Stimulated activated CD4-positive, alpha-beta T cell treated with anti-CD3 and anti-CD28 coated beads, TNF-alpha, amount 100 ng/mL, for 1 hour (primary cell): ENCODE results near the gene PFDN5.
"Not testable (repeated sequence)": the region's sequence is repeated elsewhere in the genome, so short reads cannot be mapped to it uniquely, and the experiment has no call there.

Experiments
- DNase-seq, 3 donors: peaks; one replicate each; pipeline ENCODE4 v3.0.0-alpha.2; 2020; ENCODE audit warnings: low read depth in 3 of 3, low spot score in 1 of 3

The PFDN5 gene

DNA sequence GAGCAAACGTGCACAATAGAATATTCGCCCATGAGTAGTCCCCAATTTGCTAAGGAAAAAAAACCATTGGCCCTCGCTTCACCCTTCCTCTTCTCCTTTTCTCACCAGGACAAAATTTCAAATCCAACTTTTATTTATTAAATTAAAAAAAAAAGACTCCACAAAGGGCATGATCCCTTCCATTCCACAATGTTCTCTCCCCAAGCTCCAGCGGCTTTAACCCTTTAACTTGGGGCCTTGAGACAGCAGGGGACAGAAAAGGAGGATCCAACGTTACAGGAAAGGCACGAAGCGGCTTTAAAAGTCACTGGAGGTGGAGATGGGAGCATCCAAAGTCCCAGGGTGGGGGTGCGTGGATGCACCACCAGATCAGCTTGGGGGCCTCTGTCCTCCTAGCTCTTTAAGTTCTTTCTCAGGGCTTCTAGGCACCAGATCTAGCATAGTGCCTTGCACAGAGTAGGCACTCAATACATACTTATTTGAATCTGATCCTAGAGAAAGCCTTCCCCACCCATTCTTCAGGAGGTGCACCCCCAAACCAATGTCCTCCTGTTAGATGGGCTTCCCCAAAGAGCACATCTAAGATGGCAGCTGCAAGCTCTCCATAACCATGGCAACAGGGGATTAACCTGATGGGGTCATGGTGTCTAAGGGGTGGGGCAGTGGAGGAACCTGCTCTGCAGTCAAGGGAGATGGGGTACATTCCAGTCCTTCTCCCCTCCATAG lies 31.3 kb downstream of the PFDN5 start:
- no peak for DNase-seq

DNA sequence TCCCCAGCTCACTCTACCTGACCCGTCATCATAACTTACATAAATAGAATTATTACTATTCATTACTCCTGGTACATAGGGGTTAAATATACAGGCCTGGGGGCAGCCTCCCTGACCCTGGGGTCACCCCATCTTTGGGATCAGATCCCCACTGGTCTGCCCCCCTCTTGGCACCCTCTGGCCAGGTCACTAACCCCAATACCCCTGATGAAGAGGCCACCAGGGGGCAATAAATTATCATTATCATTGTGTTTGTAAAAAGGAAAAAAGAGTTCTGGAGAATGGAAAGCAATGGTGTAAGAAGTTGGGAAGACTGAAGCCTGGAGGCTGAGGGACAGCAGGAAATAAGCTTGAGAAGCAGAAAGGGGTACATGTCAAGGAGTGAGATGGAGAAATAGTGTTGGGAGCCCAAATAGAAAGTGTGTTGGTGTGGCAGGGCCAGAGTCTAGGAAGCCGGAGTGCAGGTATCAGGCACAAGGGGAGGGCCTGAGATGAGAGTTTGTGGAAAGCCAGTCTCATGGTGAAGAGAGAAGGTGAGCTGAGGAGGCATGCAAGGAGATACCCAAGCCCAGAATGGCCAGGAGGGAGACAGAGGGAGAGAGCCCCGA lies 32.2 kb downstream of the PFDN5 start:
- DNase-seq: no peak

GRCh38 chr12:53328043-53328435 lies 32.7 kb downstream of the PFDN5 start:
- no peak for DNase-seq

DNA sequence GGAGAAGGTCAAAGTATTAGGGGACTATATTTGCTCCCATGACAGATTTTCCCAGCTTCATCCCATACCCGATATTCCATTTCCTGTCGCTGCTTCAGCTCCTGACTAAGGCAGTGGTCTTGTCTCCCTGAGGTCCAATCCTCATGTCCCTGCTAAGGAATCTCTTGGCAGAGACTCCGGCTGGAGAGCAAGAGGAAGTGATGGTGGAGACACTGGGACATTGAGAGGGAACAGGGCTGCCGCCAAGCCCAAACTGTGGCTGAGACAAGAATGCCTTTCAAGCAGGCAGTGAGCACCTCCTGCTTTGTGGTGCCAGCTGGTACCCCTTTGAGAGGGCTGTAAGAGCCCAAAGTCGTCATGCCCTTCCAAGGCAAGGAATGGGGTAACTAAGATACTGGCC lies 35.3 kb downstream of the PFDN5 start:
- DNase-seq: no peak

- not testable (repeated sequence) for DNase-seq
Observed at GRCh38 chr12:53332339-53332738, 37.0 kb downstream of the PFDN5 start.

DNA sequence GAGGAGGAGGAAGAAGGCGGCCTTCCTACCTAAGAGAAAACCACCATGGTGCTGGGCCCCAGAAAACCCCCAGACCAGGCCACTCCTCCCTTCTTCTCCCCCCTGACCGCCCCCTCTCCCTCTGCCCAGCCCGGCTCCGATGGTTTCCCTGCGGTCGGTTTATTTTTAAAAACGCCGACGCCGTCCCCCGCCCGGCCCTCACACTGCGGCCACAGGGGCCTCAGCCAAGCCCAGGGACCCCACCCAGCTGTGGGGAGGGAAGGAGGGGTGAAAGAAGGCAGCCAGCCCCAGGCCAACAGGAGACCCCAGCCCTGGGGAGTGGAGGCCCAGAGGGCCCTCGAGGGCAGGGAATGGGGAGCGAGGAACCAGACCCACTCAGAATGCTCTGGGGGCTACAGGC lies 37.4 kb downstream of the PFDN5 start:
- DNase-seq: no peak

DNA sequence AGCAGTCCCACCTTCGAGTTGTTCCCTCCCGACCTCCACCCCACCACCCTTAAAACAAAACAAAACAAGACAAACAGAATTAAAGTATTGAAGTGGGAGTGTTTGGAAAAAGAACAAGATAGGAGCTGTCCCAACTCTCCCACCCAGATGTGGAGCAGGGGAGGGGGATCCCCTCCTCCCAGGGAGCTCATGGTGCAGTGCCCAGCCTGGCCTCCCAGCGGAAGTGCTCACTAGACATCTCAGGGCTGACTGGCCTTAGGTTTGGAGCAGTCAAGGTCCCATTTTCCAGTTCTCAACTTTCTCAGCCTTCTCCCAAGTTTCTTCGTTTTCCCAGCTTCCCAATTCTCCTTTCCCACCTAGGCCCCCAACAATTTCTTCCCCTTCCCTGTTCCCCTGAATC lies 37.9 kb downstream of the PFDN5 start:
- DNase-seq: no peak

DNA sequence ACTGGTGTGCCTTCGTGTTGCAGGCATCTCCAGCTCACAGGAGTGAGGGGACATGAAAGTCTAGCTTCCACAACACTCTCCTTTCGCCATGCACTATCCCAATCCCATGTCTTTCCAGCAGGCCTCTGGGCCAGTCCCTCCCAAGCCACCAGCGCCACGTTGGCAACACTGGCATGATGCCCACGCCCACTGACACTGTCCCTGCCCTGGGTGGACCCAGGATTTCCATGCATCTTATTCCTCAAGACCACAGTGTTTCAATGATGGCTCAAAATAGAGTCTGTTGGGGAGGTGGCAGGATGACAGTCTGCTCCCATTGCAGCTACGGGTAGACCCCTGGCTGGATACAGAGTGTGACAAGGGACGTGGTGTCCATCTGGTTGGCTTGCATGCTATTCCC lies 38.5 kb downstream of the PFDN5 start:
- DNase-seq: no peak

DNA sequence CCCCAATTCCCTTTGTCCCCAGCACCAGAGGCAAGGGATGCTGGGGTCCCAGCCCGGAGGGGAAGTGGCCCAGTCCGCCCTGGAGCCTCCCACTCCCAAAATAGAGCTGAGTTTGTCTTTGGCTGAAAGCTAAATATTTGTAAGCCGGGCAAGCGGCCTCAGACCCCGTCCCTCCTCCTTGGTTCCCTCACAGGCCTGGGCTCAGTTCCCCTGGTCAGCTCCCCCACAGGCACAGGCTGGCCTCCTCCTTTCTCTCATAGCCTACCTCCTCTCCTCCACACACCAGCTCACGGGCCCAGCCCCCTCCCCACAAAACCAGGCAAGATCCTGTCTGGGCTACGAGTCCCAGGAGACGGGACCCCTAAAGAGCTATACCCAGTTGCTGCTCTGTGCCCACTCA lies 39.5 kb downstream of the PFDN5 start:
- no peak for DNase-seq

GRCh38 chr12:53336181-53336681 lies 40.9 kb downstream of the PFDN5 start, which contains the start of gene SP7:
SP7 (minus strand) TSS chr12:53336354; CDS start chr12:53335646, 708 bp downstream.
- DNase-seq: no peak

- DNase-seq: no peak
Observed at GRCh38 chr12:53338017-53338416, 42.7 kb downstream of the PFDN5 start.

DNA sequence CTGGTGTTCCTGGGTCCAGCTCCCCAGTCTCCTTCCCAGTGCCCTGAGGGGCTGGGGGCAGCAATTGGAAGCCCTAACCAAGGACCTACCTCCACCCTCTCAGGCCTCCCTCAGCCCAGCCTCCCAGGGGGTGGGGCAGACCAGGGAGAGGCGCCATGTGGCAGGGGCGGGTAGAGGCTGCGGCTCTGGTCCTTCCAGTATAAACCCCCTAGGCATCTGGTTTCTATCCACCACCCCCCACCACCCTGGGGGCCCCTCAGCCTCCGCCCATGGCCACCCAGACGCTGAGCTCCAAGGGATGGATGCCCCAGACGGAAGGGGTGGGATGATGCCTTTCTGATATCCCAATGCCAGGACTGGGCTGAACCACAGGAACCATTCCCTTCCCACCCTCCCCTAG lies 43.6 kb downstream of the PFDN5 start:
- DNase-seq: no peak

- DNase-seq: no peak
Observed at GRCh38 chr12:53340398-53340797, 45.1 kb downstream of the PFDN5 start.

DNA sequence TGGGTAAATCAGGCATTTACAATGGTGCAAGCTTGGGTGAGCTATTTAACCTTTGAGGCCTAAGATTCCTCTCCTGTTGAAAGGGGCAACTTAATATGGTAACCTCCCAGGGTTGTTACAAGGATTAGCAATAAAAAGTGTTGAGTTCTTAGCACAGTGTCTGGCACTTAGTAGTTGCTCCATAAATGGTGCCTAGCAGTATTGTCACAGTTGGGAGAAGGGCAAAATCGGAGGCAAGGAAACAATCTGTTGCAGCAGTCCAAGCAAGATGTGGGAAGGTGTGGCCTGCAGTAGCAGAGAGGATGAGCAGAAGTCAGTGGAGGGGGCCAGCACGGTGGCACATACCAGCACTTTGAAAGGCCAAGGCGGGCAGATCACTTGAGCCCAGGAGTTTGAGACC lies 48.1 kb downstream of the PFDN5 start:
- DNase-seq: no peak

- no peak for DNase-seq
Observed at GRCh38 chr12:53343969-53344368, 48.6 kb downstream of the PFDN5 start.

- no peak for DNase-seq
Observed at GRCh38 chr12:53344487-53344823, 49.1 kb downstream of the PFDN5 start.

- peak; percentile 41 to 68 (median 42) for DNase-seq
Observed at GRCh38 chr12:53344824-53345485, 49.6 kb downstream of the PFDN5 start.

GRCh38 chr12:53345486-53346188 lies 50.3 kb downstream of the PFDN5 start:
- no peak for DNase-seq

- no peak for DNase-seq
Observed at GRCh38 chr12:53346491-53346890, 51.1 kb downstream of the PFDN5 start.

- DNase-seq: no peak
Observed at GRCh38 chr12:53347905-53348304, 52.6 kb downstream of the PFDN5 start.
